ENCODE measurements around the gene PNMA8B.
"Not testable (repeated sequence)": the region's sequence is repeated elsewhere in the genome, so short reads cannot be mapped to it uniquely, and the experiment has no call there.

The PNMA8B gene

DNA sequence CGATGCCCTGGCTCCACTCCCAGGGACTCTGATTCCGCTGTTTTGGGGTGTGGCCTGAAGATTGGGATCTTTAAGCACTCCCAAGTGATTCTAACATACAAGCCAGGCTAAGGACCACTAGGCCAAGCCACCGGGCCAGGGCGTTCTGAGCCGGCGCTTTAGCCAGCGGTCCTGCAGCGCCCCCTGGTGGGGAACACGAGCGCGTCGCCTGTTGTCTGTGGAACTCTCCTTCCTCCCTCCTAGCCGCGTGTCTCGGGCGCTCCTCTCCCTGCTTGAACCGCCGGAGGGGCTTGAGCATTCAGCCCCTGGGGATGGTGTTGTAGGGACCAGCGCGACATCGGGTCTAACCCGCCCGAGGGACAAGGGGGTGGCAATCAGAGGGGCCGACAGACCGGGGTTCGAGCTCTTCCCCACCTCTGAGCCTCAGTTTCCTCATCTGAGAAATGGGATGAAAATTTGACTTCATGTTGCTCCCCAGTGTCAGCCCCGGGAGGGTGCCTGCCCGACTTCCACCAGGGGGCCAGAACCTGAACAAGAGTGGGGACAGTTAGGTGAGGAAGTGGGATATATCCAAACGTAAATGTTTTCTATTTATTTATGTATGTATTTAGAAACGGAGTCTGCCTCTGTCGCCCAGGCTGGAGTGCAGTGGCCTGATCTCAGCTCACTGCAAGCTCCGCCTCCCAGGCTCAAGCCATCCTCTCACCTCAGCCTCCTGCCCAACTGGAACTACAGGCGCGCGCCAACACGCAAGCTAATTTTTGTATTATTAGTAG is 18.0 kb upstream of the PNMA8B start:
- peak; percentile 91 for DNase-seq (ENCODE audit: low spot score)

DNA sequence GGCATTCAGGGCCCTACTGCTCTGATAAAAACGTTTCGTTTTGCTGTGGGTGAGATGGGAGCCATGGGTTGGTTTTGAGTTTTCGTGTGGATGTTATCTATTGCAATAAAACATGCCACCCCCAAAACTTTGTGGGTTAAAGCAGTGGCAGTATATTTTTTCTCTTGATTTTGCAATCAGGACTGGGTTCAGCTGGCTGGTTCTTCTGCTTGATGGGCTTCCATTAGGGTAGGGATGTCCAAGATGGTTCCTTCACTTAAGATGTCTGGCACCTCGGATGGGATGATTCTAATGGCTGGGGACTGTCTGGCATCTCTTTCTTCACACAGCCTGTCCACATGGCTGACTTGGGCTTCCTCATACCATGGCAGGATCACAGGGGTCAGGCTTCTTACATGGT is 15.6 kb upstream of the PNMA8B start:
- no peak for DNase-seq (ENCODE audit: low spot score)

DNA sequence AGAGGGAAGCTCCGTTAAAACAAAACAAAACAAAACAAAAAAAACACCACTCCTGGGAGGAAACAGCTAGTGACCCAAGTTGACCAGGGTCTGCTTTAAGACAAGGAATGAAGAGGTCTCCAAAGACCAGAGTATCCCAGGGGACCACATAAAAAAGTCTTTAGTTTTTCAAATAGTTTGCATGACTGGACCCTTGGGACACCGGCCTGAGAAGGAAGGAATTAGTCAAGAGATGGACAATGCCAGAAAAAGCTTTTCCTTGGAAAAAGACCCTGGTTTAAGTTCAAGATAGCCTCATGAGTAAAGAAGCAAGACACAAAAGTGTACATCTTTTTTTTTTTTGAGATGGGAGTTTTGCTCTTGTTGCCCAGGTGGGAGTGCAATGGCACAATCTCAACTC is 12.5 kb upstream of the PNMA8B start:
- no peak for DNase-seq (ENCODE audit: low spot score)

DNA sequence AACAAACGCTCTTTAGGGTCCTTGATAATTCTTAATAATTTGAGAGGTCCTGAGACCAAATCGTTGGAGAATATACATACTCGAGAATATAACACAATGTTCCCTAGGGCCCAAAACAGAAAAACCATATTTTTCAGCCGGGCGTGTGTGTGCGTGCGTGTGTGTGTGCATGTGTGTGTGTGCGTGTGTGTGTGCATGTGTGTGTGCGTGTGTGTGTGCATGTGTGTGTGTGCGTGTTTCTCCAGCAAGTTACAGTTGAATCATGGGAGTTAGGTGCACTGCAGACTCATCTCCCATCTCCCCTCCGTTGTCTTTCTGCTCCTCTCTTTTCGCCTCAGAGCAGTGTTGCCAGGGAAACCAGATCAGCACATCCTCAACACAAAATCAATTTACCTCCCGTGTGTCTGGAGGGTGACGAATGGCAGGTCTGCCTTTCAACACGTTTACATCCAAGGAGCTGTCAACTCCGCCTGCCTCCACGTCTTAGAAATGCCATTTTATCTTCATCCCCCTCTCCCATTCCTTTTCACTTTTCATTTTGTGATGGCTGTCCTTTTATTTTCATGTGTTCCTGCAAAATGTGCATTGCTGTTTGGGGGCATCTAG is 8.3 kb upstream of the PNMA8B start:
- no peak for DNase-seq (ENCODE audit: low spot score)

DNA sequence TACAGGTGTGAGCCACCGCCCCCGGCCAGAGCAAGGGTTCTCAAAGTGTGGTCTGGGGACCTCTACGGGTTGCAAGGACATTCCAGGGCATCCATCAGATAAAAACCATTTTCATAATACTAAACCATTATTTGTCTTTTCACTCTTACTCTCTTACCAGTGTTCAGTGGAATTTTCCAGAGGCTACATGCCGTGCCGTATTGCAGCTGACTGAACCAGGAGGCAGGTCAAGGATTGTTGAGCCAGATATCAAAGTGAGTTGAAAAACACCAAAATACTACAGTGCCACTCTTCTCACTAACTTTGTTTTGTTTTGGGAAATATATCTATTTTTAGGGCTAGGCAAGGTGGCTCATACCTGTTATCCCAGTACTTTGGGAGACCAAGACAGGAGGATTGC is 7.2 kb upstream of the PNMA8B start:
- no peak for DNase-seq (ENCODE audit: low spot score)

DNA sequence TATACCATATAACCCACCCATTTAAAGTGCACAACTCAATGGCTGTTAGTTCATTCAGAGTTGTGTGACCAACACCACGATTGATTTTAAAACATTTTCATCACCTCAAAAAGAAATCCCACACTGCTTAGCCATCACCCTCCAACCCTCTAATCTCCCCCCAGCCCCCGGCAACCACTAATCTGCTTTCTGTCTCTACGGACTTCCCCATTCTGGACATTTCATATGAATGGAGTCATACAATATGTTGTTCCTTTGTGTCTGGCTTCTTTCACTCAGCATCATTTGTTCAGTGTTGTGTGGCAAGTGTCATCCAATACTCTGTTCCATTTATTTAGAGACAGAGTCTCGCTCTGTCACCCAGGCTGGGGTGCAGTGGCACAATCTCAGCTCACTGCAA is 4.0 kb upstream of the PNMA8B start:
- DNase-seq (ENCODE audit: low spot score) = no peak

DNA sequence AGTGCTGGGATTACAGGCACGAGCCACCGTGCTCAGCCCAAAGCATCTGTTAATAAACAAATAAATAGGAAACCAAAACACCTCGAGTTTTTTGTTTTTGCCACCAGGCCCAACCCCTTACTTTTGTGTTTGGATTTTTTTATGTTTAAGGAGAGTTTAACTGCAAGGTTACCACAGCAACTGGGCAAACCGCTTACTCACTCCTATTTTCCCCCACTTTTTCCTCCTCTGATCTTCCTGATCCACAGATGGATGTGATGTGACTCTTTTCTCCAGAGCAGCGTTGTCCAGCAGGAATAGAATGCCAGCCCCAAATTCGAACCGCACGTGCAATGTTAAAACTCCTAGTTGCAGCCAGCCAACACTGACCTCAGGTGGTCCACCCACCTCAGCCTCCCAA is 2.1 kb upstream of the PNMA8B start:
- DNase-seq (ENCODE audit: low spot score) = no peak

DNA sequence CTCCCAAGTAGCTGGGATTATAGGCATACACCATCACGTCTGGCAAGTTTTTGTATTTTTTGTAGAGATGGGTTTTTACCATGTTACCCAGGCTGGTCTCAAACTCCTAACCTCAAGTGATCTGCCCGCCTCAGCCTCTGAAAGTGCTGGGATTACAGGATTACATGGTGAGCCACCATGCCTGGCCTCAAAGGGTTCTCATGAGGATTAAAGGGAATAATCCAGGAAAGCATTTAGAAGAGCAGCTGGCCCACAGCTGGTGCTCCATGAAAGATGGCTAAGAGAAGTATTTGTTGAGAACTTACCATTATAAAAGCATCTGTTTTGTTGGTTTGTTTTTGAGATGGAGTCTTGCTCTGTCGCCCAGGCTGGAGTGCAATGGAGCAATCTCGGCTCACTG is 1.2 kb upstream of the PNMA8B start:
- not testable (repeated sequence) for DNase-seq (ENCODE audit: low spot score)

DNA sequence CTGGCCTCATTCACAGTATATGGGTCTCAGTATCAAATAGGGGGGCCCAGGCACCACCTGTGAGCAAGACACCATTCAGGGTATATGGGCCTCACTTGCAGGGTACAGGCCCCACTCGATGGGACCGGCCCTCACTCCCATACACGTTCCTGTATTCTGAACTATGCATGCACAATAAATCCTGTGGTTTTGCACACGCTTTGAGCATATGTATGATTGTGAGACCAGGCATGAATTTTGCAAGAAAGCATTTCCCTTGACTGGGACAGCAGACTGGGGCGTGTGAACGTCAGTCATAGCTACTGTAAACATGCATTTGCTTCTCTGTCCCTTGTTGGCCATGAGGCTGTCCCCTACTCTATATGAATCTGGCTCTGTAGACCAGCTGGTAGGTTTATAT is 637 bp upstream of the PNMA8B start:
- no peak for DNase-seq (ENCODE audit: low spot score)

DNA sequence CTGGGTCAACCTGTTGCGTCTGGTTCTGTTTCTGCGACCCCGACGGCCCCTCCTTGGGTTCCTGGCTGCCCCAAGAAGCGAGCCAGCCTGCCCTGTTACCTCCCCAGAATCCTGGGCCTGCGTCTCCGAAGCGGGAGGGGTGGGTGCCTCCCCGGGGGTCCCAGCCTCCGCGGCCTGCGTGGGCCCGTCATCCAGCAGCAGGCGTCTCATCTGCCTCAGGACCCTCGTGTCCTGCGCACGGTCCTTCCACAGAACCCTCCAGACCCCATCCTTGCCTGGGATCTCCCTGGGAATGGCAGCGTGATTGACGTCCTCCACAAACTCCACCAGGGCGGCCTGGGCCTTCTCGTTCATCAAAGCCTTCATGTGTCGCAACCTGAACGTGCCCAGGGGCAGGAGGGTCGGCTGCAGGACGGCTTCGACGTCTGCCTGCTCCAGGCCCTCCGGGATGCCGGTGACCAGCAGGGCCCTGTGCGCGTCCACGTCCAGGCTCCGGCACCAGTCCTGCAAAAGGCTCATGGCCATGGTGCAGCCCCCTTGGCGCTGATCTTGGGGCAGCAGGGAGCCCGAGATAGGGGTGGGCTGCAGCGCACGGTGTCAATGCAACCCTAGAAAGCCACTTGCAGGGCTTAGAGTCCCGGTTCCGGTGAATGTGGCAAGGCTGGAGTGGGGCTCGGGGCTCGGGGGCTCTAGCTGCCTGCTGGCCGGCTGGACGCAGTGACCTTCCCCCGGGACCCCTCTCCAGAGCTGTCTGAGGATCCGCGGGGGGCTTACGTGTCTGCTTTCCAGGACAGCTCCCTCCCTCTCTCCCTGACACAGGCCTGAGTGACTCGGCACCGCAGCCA is 504 bp downstream of the PNMA8B start:
- DNase-seq (ENCODE audit: low spot score) = no peak

DNA sequence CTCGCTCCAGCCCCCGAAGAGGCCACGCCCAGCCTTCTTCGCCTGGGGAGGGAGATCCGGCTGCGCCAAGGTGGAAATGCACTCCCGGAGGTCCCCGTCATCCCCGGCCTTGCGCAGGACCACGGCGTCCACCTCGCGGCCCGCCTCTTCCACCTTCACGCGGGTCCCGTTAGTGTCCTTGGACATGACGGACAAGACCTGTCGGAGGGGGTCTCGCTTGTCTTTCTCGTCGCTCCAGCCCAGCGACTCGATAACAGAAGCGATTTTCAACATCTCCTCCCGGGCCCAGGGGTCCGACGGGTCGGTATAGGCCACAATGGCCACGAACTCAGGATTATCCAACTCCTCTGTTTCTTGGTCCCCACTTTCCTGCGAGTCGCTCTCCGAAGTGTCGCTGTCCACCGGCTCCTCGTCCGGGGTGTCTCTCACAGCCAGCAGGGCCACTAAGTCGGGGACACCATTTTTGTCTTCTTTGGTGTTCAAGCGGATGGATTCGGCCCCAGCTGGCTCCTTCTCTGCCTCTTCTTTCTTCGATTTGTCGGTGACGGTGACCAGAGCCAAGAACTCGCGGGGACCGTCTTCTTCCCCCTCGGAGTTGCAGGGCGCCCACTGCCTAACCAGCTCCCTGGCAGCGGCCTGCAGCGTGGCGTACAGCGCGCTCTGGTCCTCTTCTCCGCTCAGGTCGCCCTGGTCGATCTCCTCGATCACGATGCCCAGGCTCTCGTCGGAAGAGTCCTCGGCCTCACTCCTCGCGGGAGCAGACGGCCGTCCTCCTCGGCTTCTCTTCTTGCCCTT is 1.3 kb downstream of the PNMA8B start:
- DNase-seq (ENCODE audit: low spot score) = no peak

DNA sequence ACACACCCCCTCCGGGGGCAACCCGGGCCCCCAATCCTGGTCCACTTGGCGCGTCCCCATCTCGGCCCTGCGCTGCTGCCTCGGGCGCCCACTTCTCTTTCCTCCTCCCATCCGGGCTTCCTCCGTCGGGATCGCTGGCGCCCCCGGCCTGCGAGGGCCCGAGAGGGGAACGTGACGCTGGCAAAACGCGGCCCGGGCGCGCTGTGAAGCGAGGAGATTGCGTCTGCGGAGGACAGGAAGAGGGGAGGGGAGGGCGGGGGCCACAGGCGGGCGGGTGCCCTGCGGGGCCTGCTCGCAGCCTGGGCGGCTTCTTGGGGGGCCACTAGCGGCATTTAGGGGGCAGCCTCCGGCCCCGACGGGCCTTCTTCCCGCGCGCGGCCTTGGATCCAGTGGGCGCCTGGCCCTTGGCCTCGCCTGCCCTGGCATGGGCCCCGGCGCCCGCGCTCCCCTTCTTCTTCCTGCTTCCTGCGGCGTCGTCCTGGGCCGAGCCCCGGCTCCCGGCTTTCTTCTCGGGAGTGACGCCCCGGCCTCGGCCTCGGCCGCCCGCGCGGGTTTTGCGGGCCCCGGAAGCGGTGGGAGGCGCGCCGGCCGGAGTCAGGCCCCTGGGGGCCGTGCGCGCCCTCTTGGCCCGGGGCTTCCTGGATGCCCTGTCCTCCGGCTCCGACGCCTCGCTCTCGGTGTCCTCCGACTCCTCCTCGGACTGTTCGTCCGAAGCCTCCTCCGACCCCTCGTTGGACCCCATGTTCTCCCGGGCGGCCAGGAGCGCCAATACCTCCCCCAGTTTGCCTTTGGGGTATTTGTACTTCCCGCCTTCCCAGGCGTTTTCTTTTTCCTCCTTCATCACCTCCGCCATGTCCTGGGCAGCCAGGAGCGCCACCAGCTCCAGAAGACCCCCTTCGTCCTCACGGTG is 2.2 kb downstream of the PNMA8B start:
- no peak for DNase-seq (ENCODE audit: low spot score)

DNA sequence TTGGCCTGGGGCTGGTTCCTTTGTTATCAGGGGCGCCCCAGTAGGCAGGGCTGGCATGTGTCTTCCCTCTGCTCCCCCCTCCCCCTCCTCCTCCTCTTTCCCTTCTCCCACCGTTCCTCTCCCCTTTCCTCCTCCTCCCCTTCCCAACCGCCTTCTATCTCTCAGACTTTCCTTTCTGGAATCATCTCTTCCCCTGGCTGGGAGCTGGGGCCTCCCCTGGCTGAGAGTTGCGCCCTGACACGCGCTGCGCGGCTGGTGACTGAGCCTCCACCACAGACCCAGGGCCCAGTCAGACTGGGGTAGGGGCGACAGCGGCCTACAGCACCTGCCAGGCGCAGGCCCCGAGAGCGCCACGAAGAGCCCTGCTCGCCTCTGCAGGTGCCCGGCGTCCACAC is 2.8 kb downstream of the PNMA8B start:
- DNase-seq (ENCODE audit: low spot score) = no peak

DNA sequence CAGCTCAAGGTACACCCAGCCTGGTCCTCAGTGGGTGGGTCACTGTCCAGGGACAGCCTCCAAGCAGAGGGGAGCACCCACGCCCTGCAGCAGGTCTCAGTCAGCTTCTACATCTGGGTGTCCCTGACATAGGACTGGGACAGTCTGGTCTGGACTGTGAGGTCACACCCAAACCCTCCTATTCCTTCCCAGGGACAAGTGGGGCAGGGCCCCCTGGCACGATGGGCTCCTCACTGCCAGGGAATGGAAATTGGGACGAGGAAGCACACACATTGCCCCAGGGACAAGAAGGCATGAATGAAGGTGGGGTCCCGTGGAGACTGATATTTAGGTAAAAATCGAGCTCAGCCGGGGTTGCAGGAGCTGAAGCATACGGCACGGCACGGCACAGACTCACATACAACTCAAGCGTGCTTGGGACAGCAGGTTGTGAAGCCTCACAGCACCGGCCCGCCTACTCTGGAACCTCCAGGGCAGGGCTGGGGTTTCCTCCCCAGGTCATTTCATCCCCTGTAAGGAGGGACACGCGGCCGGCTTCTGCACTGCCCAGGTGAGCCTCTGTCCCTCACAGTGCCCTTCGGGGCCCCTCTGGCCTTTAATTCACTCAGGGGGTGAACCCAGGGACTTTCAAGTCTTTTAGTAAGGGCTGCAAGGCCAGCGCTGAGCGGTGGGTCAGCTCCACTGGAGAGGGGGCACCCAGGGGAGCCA is 3.5 kb downstream of the PNMA8B start:
- DNase-seq (ENCODE audit: low spot score) = no peak

DNA sequence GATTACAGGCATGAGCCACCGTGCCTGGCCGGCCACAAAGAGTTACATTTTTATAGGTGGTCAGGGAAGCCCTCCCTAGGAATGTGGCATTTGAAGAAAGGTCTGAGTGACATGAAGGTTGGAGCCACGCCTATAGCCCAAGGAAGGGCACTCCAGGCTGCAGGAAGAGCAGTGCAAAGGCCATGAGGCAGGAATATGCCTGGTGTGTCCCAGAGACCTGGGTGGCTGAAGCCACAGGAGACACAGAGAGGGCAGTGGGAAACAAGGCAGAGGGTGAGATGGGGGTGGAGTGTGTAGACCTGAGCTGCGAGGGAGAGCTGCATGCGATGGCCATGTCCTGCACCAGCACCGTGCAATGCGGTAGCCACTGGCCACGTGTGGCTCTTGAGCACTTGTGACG is 4.9 kb downstream of the PNMA8B start:
- no peak for DNase-seq (ENCODE audit: low spot score)

DNA sequence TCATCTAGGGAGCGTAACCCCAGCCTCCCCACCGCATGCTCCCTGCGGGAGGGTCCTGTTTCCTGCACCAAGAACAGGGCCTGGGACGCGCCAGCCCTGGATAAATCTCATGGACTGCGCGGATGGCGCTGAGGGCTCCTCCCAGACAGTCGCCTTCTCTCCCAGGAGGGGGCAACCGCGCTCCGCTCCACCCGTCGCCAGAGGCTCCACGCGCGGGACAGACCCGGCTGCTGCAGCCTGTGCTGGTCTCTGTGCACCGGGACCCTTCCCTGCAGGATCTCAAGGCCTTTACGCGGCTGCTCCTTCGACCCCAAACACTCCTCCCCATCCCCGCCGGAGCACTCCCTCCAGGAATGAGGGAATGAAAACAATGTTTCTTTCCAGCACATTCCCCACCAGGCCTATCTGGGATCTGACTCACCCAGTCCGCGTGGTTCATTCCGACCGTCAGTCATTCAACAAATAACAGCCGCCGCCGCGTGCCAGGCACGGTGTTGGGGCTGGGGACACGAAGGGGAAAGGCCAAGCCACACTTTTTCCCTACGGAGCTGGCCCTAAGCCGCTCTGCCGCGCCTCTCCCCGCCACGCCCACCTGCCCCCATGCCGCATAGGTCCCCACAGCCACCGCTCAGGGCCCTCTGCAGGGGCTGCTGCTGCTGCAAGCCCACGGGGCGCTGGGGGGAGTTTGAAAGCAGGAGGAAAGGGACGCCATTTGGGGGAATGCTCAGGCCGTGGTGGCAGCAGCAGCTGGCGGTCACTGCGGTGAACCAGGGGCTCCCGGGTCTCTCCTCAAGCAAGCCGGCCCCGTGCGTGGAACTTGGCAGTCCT is 6.0 kb downstream of the PNMA8B start:
- DNase-seq (ENCODE audit: low spot score) = peak; percentile 67

DNA sequence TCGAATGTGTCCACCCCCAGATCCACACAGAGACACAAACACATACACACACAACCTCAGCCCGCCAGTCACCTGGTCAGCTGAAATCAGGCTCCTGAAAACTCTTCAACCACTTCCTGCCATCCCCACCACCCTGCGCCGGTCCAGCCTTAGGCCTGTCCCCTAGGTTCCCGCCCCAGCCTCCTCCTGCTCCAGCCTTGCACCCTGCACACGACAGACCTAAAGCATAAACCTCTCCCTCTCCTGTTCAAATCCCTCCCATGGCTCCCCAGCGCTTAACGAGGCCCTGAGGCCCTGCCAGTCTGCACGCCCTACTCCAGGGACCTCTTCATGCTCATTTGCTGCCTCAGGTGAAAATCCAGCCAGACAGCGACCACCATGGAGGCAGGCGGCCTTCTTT is 7.1 kb downstream of the PNMA8B start:
- DNase-seq (ENCODE audit: low spot score) = no peak

DNA sequence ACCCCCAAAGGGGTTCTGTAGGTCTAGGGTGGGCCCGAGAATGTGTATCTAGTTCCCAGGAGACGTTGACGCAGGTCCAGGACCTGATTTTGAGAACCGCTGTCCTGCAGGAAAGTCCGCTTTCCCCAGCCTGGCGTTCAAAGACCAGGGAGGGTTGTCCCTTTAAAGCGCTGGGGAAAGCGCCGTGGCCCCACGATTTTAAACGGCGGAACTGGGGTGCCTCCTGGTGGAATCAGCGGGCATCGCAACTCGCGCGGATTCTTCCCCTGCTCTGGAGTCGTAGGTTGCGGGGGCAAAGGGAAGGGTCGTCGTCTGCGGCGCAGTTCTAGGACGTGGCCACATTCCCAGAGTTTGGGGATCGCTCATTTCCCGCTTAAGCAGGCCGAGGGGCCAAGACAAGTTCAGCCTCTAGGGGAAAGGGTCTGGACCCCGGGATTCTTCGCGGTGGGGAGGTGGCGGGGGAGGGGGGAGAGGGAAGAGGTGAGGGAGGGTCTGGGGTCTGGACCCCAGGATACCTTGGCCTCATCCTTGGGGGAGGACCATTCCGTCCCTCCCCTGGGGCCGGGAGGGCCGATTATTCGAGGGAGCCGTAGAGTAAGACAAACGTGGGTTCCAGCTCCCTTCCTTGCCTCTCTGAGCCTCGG is 7.7 kb downstream of the PNMA8B start:
- peak; percentile 88 for DNase-seq (ENCODE audit: low spot score)

DNA sequence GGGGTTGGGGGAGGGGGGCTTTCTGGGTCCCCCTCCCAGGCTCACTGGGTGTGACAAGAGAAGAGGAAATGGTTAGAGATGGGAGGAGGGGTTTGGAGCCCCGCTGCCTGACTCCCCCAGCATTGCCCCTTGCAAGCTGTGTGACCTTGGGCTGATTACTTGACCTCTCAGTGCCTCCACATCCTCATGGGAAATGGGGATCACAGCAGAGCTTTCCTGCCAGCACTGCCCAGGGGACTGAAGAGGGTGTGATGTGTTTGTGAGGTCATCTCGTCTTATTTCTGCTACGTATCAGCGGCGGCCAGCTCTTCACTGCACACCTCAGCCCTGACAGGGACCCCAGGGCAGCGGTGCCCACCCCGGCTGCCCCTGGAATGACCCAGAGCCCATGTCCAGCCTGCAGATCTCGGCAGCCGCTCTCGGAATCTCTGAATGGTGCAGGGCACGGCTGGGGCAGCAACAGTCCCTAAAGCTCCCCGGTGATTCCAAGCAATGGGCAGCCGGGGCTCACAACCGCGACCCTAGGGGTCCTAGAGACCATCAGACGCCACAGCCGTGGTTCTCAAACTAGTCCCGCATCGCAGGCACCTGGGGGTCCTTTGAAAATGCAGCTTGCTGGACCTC is 8.4 kb downstream of the PNMA8B start:
- no peak for DNase-seq (ENCODE audit: low spot score)

Measured in D341Med (cell line).